IMR-90 (cell line): ENCODE measurements around the gene FAM234B. TPM values are rescaled to one million over a fixed set of nuclear protein-coding genes. Genes with fewer than 3 reads are reported as not detected.

Experiments
- ATAC-seq: fragments of 200-7000 bp; cut with Tn5 transposase; 2 replicates; pipeline ENCODE4 v1.9.1; 2020; ENCODE audit warnings: low read depth, mild to moderate bottlenecking, moderate library complexity
- BruUV-seq: library from RNA; stranded (reverse); fragments of 400-500 nt; replicated peaks from 2 replicates; lab custom pipeline; 2021; lab: Mats Ljungman, UMichigan
- CTCF ChIA-PET: fragments of 300-600 bp; formaldehyde crosslinking; extraction: SDS; loops from one replicate; lab custom pipeline; 2021; ENCODE audit warnings: antibody characterized with exemption; lab: Yijun Ruan, JAX
- POLR2A ChIA-PET: fragments of 300-600 bp; sonication (Branson Sonifier 250); formaldehyde crosslinking; loops from one replicate; lab custom pipeline; 2022; ENCODE audit warnings: antibody characterized with exemption; ENCODE audit not compliant: unreplicated experiment; lab: Charles Lee
- DNase-seq: peaks from one replicate; pipeline ENCODE4 v3.0.0; 2013
- H2AFZ ChIP-seq: replicated peaks from 2 replicates; pipeline ENCODE3; 2013; ENCODE audit warnings: low read length, mild to moderate bottlenecking; ENCODE audit not compliant: poor library complexity
- H2AK5ac ChIP-seq: 2 replicates; pipeline ENCODE4 v1.6.1; 2013; ENCODE audit warnings: low read depth, low read length, inconsistent platforms
- H2AK9ac ChIP-seq: replicated peaks from 2 replicates; pipeline ENCODE3; 2013; ENCODE audit warnings: mild to moderate bottlenecking, low read depth, low read length, moderate library complexity; ENCODE audit not compliant: poor library complexity
- H2BK120ac ChIP-seq: 2 replicates; pipeline ENCODE4 v1.6.1; 2013; ENCODE audit warnings: low read depth, low read length, inconsistent platforms
- H2BK15ac ChIP-seq: 3 replicates; pipeline ENCODE4 v1.6.1; 2013; ENCODE audit warnings: low read depth, low read length, inconsistent platforms
- H2BK20ac ChIP-seq: 2 replicates; pipeline ENCODE4 v1.6.1; 2013; ENCODE audit warnings: low read depth, mild to moderate bottlenecking, inconsistent platforms, low read length, moderate library complexity
- H2BK5ac ChIP-seq: 2 replicates; pipeline ENCODE4 v1.6.1; 2013; ENCODE audit warnings: mild to moderate bottlenecking, low read depth, low read length, inconsistent platforms; ENCODE audit not compliant: poor library complexity, severe bottlenecking
- H3K14ac ChIP-seq: replicated peaks from 2 replicates; pipeline ENCODE4 v1.6.1; 2013; ENCODE audit warnings: low read depth, low read length, inconsistent platforms
- H3K18ac ChIP-seq: 2 replicates; pipeline ENCODE4 v1.6.1; 2013; ENCODE audit warnings: low read depth, low read length, control low read depth
- H3K23ac ChIP-seq: 2 replicates; pipeline ENCODE4 v1.6.1; 2013; ENCODE audit warnings: low read depth, low read length, inconsistent platforms
- H3K27ac ChIP-seq: 2 replicates; pipeline ENCODE4 v1.5.1; 2013; ENCODE audit warnings: mild to moderate bottlenecking, control low read depth, low read length; ENCODE audit not compliant: insufficient read depth
- H3K27me3 ChIP-seq: 2 replicates; pipeline ENCODE4 v1.6.1; 2013; ENCODE audit warnings: low read length; ENCODE audit not compliant: control insufficient read depth, insufficient read depth
- H3K36me3 ChIP-seq: 2 replicates; pipeline ENCODE4 v1.6.1; 2013; ENCODE audit warnings: low read length, mixed read lengths; ENCODE audit not compliant: control insufficient read depth, insufficient read depth
- H3K4ac ChIP-seq: 2 replicates; pipeline ENCODE4 v1.6.1; 2013; ENCODE audit warnings: low read depth, low read length, inconsistent platforms
- H3K4me1 ChIP-seq: 2 replicates; pipeline ENCODE4 v1.6.1; 2013; ENCODE audit warnings: low read length, mixed read lengths; ENCODE audit not compliant: control insufficient read depth, insufficient read depth
- H3K4me2 ChIP-seq: 2 replicates; pipeline ENCODE4 v1.6.1; 2013; ENCODE audit warnings: low read depth, mild to moderate bottlenecking, control low read depth, low read length, moderate library complexity
- H3K4me3 ChIP-seq: 2 replicates; pipeline ENCODE4 v1.5.1; 2013; ENCODE audit warnings: low read depth, mild to moderate bottlenecking, control low read depth, low read length, moderate library complexity; ENCODE audit not compliant: insufficient read depth
- H3K56ac ChIP-seq: 2 replicates; pipeline ENCODE4 v1.6.1; 2013; ENCODE audit warnings: low read length, inconsistent platforms; ENCODE audit not compliant: insufficient read depth; ENCODE audit errors: extremely low read depth
- H3K79me1 ChIP-seq, 2 experiments: 2 replicates each; pipeline ENCODE4 v1.6.1; 2013; ENCODE audit warnings: low read length in 2 of 2, inconsistent platforms in 1 of 2, low read depth in 1 of 2
- H3K9ac ChIP-seq: 2 replicates; pipeline ENCODE4 v1.6.1; 2013; ENCODE audit warnings: low read depth, low read length, control low read depth
- H3K9me1 ChIP-seq: 2 replicates; pipeline ENCODE4 v1.6.1; 2013; ENCODE audit warnings: low read length, inconsistent platforms; ENCODE audit not compliant: insufficient read depth
- H3K9me3 ChIP-seq: 2 replicates; pipeline ENCODE4 v1.6.1; 2013; ENCODE audit warnings: low read length; ENCODE audit not compliant: control insufficient read depth, insufficient read depth
- H4K20me1 ChIP-seq: 2 replicates; pipeline ENCODE4 v1.6.1; 2013; ENCODE audit warnings: low read length, inconsistent platforms; ENCODE audit not compliant: insufficient read depth
- H4K5ac ChIP-seq: 2 replicates; pipeline ENCODE4 v1.6.1; 2013; ENCODE audit warnings: mild to moderate bottlenecking, low read depth, low read length, control low read depth
- H4K8ac ChIP-seq, 2 experiments: 2 replicates each; pipeline ENCODE4 v1.6.1; 2013; ENCODE audit warnings: low read depth in 2 of 2, low read length in 2 of 2, control low read depth in 1 of 2, inconsistent platforms in 1 of 2
- H4K91ac ChIP-seq: 2 replicates; pipeline ENCODE4 v1.6.1; 2013; ENCODE audit warnings: low read depth, low read length, inconsistent platforms; ENCODE audit not compliant: insufficient read depth
- CHD1 ChIP-seq: IDR thresholded peaks from 2 replicates; pipeline ENCODE4 v1.6.1; 2012; ENCODE audit warnings: low read depth, low read length, improper control_type of control experiment
- CTCF ChIP-seq: conservative IDR thresholded peaks from 2 replicates; pipeline ENCODE4 v1.5.1; 2012; ENCODE audit warnings: mild to moderate bottlenecking, low read depth, low read length, improper control_type of control experiment
- MAZ ChIP-seq: IDR thresholded peaks from 2 replicates; pipeline ENCODE4 v1.6.1; 2012; ENCODE audit warnings: low read depth, mild to moderate bottlenecking, low read length, improper control_type of control experiment, moderate library complexity, borderline replicate concordance
- NFE2L2 ChIP-seq: fragments of 150-350 bp; IDR thresholded peaks from 2 replicates; pipeline ENCODE4 v1.6.1; 2016; ENCODE audit warnings: low read depth, mild to moderate bottlenecking, low read length
- POLR2A ChIP-seq: IDR thresholded peaks from 2 replicates; pipeline ENCODE4 v1.6.1; 2012; ENCODE audit warnings: mild to moderate bottlenecking, low read depth, low read length
- dilution Hi-C: fragments of 300-500 bp; cut with HindIII; formaldehyde crosslinking; loops from one replicate; pipeline ENCODE4 v1.14.3; 2018; ENCODE audit warnings: low sequenced_read_pairs; ENCODE audit not compliant: unreplicated experiment
- in situ Hi-C: fragments of 300-500 bp; cut with MboI; formaldehyde crosslinking; loops from 3 replicates; pipeline ENCODE4 v1.14.3; 2019; ENCODE audit warnings: low sequenced_read_pairs, inconsistent platforms, mixed read lengths
- intact Hi-C: fragments of 100-400 bp; cut with micrococcal nuclease; formaldehyde crosslinking; loops from 2 replicates; pipeline ENCODE4 v1.10.0; 2022
- polyA plus RNA-seq, 3 experiments: library from polyadenylated mRNA; depleted of rRNA; stranded (reverse); fragments of >200 nt; gene quantifications; 2 replicates each; pipeline ENCODE4 v1.2.3, GENCODE V29; 2012; ENCODE audit warnings: low replicate concordance in 1 of 3
- total RNA-seq: library from RNA; depleted of rRNA; stranded (reverse); fragments of >200 nt; gene quantifications from 2 replicates; pipeline ENCODE4 v1.2.3, GENCODE V29; 2012

FAM234B gene
- total and polyA plus RNA-seq, 2 of the 4 experiments (the other 2 are of a cell fraction): 3.6 to 8.6 TPM

- H3K27me3 ChIP-seq: peaks cover 2% of the 10 kb centered on the region
- H3K9ac ChIP-seq: no peak overlapping the region
- H2BK5ac ChIP-seq: no peak overlapping the region
- H3K36me3 ChIP-seq: no peaks in the 10 kb centered on the region
- H3K4me2 ChIP-seq: no peak overlapping the region
- no peaks in the 10 kb centered on the region for H3K9me3 ChIP-seq
- POLR2A ChIA-PET: interaction anchor here (0.6 kb wide), 1 partner anchor 11 kb away, joined by 17 read pairs; no protein-coding TSS in a partner anchor
- peaks cover 8% of the 10 kb centered on the region for H3K4me1 ChIP-seq
- no peak overlapping the region; the same call in 1 of the 2 replicates for H3K18ac ChIP-seq
- H4K8ac ChIP-seq: no peak overlapping the region
- CTCF ChIA-PET: interaction anchor here (0.6 to 0.7 kb wide), 2 partner anchors 22 to 67 kb away, joined by 3 to 5 read pairs; no protein-coding TSS in a partner anchor
- no peak overlapping the region for H2AK5ac ChIP-seq
- no peak overlapping the region for H3K4ac ChIP-seq
- no peak overlapping the region for H2AFZ ChIP-seq
- no peak overlapping the region for H2AK9ac ChIP-seq
- no peak for DNase-seq
- no peak overlapping the region for H3K23ac ChIP-seq
- no peak for ATAC-seq
- no TSS peak for BruUV-seq
- H3K56ac ChIP-seq: no peak overlapping the region
- H3K9me1 ChIP-seq: no peaks in the 10 kb centered on the region
- in situ Hi-C loops (loop anchor here (5.0 to 25.0 kb wide), 2 partner anchors 185 to 510 kb away; no protein-coding TSS in a partner anchor), intact Hi-C loops (no loop called here), dilution Hi-C loops (no loop called here)
- H3K14ac ChIP-seq: no peak overlapping the region
- no peak overlapping the region for H3K27ac ChIP-seq
- no peaks in the 10 kb centered on the region for H3K79me1 ChIP-seq
- H4K5ac ChIP-seq: no peak overlapping the region
- TF ChIP-seq MAZ: no peak
- no peak for TF ChIP-seq CTCF
- no peak for TF ChIP-seq POLR2A
- TF ChIP-seq NFE2L2: no peak
- no peak for TF ChIP-seq CHD1
- no peaks in the 10 kb centered on the region for H4K20me1 ChIP-seq
- H4K91ac ChIP-seq: no peak overlapping the region
- no peak overlapping the region for H2BK120ac ChIP-seq
- H2BK15ac ChIP-seq: no peak overlapping the region
- H2BK20ac ChIP-seq: no peak overlapping the region
- no peak overlapping the region for H3K4me3 ChIP-seq
These were observed 16.7 kb upstream of the FAM234B start for GRCh38 chr12:13027508-13027907.
